ENCODE measurements around the gene TBX2. TPM values are rescaled to one million over a fixed set of nuclear protein-coding genes. Genes with fewer than 3 reads are reported as not detected.

The TBX2 gene
- total and polyA plus RNA-seq, 2 of the 13 experiments (the other 11 are each of a cell fraction or from before 2014, with no cell fraction given) = 2.8 to 15.3 TPM

DNA sequence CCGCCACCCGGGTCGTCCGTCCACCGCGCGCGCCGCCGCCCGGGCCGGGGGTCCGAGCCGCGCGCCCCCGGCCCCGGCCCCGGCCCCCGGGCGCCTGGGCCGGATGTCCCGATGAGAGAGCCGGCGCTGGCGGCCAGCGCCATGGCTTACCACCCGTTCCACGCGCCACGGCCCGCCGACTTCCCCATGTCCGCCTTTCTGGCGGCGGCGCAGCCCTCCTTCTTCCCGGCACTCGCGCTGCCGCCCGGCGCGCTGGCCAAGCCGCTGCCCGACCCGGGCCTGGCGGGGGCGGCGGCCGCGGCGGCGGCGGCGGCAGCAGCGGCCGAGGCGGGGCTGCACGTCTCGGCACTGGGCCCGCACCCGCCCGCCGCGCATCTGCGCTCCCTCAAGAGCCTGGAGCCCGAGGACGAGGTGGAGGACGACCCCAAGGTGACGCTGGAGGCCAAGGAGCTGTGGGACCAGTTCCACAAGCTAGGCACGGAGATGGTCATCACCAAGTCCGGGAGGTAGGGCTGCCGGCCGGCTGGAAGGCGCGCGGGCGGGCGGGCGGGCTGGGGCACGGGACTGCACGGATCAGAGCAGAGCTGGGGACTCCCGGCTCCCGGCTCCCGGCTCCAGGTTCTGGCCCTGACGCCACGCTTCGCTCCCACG lies 548 bp downstream of the TBX2 start:
- Histone ChIP-seq H3K9ac (ENCODE audit: insufficient read depth, low read depth, low read length) (peak overlapping the region; percentile 97), H2AFZ (ENCODE audit: low read length) (no peak overlapping the region), H3K4me1 (ENCODE audit: insufficient read depth, low read length) (peaks cover 38% of the 10 kb centered on the region), H3K27me3 (ENCODE audit: control insufficient read depth in 1 of 2, insufficient read depth in 2 of 2, low read length in 2 of 2) (no peaks in the 10 kb centered on the region), H3K4me2 (ENCODE audit: low read depth, low read length) (peak overlapping the region; percentile 84), H3K36me3 (replicated peaks in 1 of 2; ENCODE audit: control insufficient read depth in 1 of 2, insufficient read depth in 2 of 2, low read length in 2 of 2) (peaks cover 3 to 4% of the 10 kb centered on the region in 2 experiments; a peak in 2 of 5 replicates), H4K20me1 (ENCODE audit: insufficient read depth, low read length) (no peaks in the 10 kb centered on the region), H3K79me2 (ENCODE audit: insufficient read depth, low read length) (peaks cover 22% of the 10 kb centered on the region), H3K9me3 (ENCODE audit: low read length) (no peaks in the 10 kb centered on the region), H3K27ac (ENCODE audit: extremely low read length, insufficient read depth, low read length) (no peak overlapping the region), H3K4me3 (replicated peaks in 1 of 3; ENCODE audit: insufficient read depth in 1 of 3, low read depth in 2 of 3, low read length in 3 of 3) (peak overlapping the region; percentile 72 to 93 (median 86))
- no peak for DNase-seq (ENCODE audit: low spot score)
- in situ Hi-C loops (cut with HindIII; ENCODE audit: extremely low pct_ligation_motif_present, low pct_unique_long_range_greater_than_20kb) = no loop called here
- FAIRE-seq = no peak
- intact Hi-C loops (cut with micrococcal nuclease; ENCODE audit: unreplicated experiment) = no loop called here
- POLR2A ChIA-PET = interaction anchor here (0.5 to 3.5 kb wide), 19 partner anchors 9 to 723 kb away, joined by 3 to 56 read pairs (median 5); partner anchors contain the start of genes BCAS3 and BRIP1
- BruUV-seq (replicated peaks) = no TSS peak
- peak; percentile 26 for ATAC-seq
- CTCF ChIA-PET (ENCODE audit: low intra/inter-chr PET ratio, low total read pairs) = interaction anchor here (1.0 kb wide), 1 partner anchor 12 kb away, joined by 3 read pairs; no protein-coding TSS in a partner anchor
- 0% methylated on average over 37 of the region's 90 CpGs for whole genome bisulfite sequencing (ENCODE audit: low lambda C conversion rate)
- TF ChIP-seq, protein P1, sequence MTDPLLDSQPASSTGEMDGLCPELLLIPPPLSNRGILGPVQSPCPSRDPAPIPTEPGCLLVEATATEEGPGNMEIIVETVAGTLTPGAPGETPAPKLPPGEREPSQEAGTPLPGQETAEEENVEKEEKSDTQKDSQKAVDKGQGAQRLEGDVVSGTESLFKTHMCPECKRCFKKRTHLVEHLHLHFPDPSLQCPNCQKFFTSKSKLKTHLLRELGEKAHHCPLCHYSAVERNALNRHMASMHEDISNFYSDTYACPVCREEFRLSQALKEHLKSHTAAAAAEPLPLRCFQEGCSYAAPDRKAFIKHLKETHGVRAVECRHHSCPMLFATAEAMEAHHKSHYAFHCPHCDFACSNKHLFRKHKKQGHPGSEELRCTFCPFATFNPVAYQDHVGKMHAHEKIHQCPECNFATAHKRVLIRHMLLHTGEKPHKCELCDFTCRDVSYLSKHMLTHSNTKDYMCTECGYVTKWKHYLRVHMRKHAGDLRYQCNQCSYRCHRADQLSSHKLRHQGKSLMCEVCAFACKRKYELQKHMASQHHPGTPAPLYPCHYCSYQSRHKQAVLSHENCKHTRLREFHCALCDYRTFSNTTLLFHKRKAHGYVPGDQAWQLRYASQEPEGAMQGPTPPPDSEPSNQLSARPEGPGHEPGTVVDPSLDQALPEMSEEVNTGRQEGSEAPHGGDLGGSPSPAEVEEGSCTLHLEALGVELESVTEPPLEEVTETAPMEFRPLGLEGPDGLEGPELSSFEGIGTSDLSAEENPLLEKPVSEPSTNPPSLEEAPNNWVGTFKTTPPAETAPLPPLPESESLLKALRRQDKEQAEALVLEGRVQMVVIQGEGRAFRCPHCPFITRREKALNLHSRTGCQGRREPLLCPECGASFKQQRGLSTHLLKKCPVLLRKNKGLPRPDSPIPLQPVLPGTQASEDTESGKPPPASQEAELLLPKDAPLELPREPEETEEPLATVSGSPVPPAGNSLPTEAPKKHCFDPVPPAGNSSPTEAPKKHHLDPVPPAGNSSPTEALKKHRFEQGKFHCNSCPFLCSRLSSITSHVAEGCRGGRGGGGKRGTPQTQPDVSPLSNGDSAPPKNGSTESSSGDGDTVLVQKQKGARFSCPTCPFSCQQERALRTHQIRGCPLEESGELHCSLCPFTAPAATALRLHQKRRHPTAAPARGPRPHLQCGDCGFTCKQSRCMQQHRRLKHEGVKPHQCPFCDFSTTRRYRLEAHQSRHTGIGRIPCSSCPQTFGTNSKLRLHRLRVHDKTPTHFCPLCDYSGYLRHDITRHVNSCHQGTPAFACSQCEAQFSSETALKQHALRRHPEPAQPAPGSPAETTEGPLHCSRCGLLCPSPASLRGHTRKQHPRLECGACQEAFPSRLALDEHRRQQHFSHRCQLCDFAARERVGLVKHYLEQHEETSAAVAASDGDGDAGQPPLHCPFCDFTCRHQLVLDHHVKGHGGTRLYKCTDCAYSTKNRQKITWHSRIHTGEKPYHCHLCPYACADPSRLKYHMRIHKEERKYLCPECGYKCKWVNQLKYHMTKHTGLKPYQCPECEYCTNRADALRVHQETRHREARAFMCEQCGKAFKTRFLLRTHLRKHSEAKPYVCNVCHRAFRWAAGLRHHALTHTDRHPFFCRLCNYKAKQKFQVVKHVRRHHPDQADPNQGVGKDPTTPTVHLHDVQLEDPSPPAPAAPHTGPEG (CRISPR knock-in tag; IDR thresholded peaks at IDR 0.05) = peak; percentile 93
- TF ChIP-seq ZFP90 (CRISPR knock-in tag; IDR thresholded peaks at IDR 0.05; ENCODE audit: borderline replicate concordance) (no peak), GATAD2A (CRISPR knock-in tag; IDR thresholded peaks at IDR 0.05) (no peak), TAF1 (CRISPR knock-in tag; IDR thresholded peaks at IDR 0.05) (peak; percentile 14), ZSCAN31 (CRISPR knock-in tag; IDR thresholded peaks at IDR 0.05; ENCODE audit: low read depth) (0 out of 2 replicates have a peak, but pooled peaks have one; percentile 41), NFYB (CRISPR knock-in tag; IDR thresholded peaks at IDR 0.05) (no peak), IKZF4 (CRISPR knock-in tag; IDR thresholded peaks at IDR 0.05; ENCODE audit: borderline replicate concordance, low read depth, not compliant biosample characterization) (no peak), SRF (IDR thresholded peaks at IDR 0.05; ENCODE audit: low read depth, low read length) (no peak), HDAC6 (IDR thresholded peaks at IDR 0.05; ENCODE audit: low read depth, low read length) (no peak)
- TF ChIP-seq, protein P2, sequence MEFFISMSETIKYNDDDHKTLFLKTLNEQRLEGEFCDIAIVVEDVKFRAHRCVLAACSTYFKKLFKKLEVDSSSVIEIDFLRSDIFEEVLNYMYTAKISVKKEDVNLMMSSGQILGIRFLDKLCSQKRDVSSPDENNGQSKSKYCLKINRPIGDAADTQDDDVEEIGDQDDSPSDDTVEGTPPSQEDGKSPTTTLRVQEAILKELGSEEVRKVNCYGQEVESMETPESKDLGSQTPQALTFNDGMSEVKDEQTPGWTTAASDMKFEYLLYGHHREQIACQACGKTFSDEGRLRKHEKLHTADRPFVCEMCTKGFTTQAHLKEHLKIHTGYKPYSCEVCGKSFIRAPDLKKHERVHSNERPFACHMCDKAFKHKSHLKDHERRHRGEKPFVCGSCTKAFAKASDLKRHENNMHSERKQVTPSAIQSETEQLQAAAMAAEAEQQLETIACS (CRISPR knock-in tag; IDR thresholded peaks at IDR 0.05) = no peak
- TF ChIP-seq, protein P3, sequence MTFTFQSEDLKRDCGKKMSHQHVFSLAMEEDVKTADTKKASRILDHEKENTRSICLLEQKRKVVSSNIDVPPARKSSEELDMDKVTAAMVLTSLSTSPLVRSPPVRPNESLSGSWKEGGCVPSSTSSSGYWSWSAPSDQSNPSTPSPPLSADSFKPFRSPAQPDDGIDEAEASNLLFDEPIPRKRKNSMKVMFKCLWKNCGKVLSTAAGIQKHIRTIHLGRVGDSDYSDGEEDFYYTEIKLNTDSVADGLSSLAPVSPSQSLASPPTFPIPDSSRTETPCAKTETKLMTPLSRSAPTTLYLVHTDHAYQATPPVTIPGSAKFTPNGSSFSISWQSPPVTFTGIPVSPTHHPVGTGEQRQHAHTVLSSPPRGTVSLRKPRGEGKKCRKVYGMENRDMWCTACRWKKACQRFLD (CRISPR knock-in tag; IDR thresholded peaks at IDR 0.05; ENCODE audit: borderline replicate concordance) = no peak
- TF ChIP-seq, protein P4, sequence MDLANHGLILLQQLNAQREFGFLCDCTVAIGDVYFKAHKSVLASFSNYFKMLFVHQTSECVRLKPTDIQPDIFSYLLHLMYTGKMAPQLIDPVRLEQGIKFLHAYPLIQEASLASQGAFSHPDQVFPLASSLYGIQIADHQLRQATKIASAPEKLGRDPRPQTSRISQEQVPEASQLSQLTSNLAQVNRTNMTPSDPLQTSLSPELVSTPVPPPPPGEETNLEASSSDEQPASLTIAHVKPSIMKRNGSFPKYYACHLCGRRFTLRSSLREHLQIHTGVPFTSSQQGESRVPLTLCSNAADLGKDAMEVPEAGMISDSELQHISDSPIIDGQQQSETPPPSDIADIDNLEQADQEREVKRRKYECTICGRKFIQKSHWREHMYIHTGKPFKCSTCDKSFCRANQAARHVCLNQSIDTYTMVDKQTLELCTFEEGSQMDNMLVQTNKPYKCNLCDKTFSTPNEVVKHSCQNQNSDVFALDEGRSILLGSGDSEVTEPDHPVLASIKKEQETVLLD (CRISPR knock-in tag; IDR thresholded peaks at IDR 0.05; ENCODE audit: low read depth) = 0 out of 2 replicates have a peak, but pooled peaks have one; percentile 9
- TF ChIP-seq, protein P5, sequence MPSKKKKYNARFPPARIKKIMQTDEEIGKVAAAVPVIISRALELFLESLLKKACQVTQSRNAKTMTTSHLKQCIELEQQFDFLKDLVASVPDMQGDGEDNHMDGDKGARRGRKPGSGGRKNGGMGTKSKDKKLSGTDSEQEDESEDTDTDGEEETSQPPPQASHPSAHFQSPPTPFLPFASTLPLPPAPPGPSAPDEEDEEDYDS (CRISPR knock-in tag; IDR thresholded peaks at IDR 0.05) = no peak
